Keratinocyte (primary cell): ENCODE measurements around the gene NCCRP1. TPM values are rescaled to one million over a fixed set of nuclear protein-coding genes. Genes with fewer than 3 reads are reported as not detected.

Source experiments
- DNase-seq: peaks from one replicate; pipeline ENCODE4 v3.0.0-alpha.2; 2011; ENCODE audit warnings: low read depth, missing footprints, low spot score
- FAIRE-seq: peaks from 2 replicates; lab custom pipeline; 2011; peaks lifted over from hg19 to GRCh38; lab: Jason Lieb, UNC
- H2AFZ ChIP-seq: 2 replicates; pipeline ENCODE4 v1.6.0; 2012; ENCODE audit warnings: low read length, control low read depth, inconsistent platforms; ENCODE audit not compliant: control insufficient read depth
- H3K27ac ChIP-seq: 2 replicates; pipeline ENCODE4 v1.5.1; 2011; ENCODE audit warnings: low read length; ENCODE audit not compliant: control insufficient read depth, insufficient read depth
- H3K27me3 ChIP-seq: 3 replicates; pipeline ENCODE4 v1.6.0; 2011; ENCODE audit warnings: low read length; ENCODE audit not compliant: control insufficient read depth, insufficient read depth; ENCODE audit errors: extremely low read depth
- H3K36me3 ChIP-seq, 2 experiments: 2 replicates in 1 of 2; 3 replicates in 1 of 2; pipeline ENCODE4 v1.5.1; 2011; ENCODE audit warnings: low read length in 2 of 2, mild to moderate bottlenecking in 1 of 2; ENCODE audit not compliant: control insufficient read depth in 2 of 2, insufficient read depth in 2 of 2; ENCODE audit errors: extremely low read depth in 1 of 2
- H3K4me1 ChIP-seq: 3 replicates; pipeline ENCODE4 v1.5.1; 2011; ENCODE audit warnings: low read length; ENCODE audit not compliant: control insufficient read depth, insufficient read depth; ENCODE audit errors: extremely low read depth
- H3K4me2 ChIP-seq: 3 replicates; pipeline ENCODE4 v1.6.0; 2011; ENCODE audit warnings: low read depth, low read length; ENCODE audit not compliant: control insufficient read depth, insufficient read depth; ENCODE audit errors: extremely low read depth
- H3K4me3 ChIP-seq, 3 experiments: fragments of 200-600 bp in 1 of 3; sonication (generic) in 1 of 3; 2 replicates in 2 of 3; 3 replicates in 1 of 3; pipeline ENCODE4 v1.5.1; 2011 to 2016; ENCODE audit warnings: low read length in 3 of 3, mild to moderate bottlenecking in 3 of 3, control low read depth in 2 of 3, inconsistent platforms in 1 of 3, low read depth in 1 of 3, mixed read lengths in 1 of 3, mixed run types in 1 of 3, moderate library complexity in 1 of 3; ENCODE audit not compliant: control insufficient read depth in 2 of 3, insufficient read depth in 2 of 3; ENCODE audit errors: extremely low read depth in 1 of 3
- H3K79me2 ChIP-seq: 2 replicates; pipeline ENCODE4 v1.6.0; 2012; ENCODE audit warnings: low read length; ENCODE audit not compliant: control insufficient read depth, insufficient read depth
- H3K9ac ChIP-seq: 3 replicates; pipeline ENCODE4 v1.6.0; 2011; ENCODE audit warnings: low read length; ENCODE audit not compliant: control insufficient read depth, insufficient read depth; ENCODE audit errors: extremely low read depth
- H3K9me1 ChIP-seq: 3 replicates; pipeline ENCODE4 v1.6.0; 2011; ENCODE audit warnings: low read length; ENCODE audit not compliant: control insufficient read depth, insufficient read depth; ENCODE audit errors: extremely low read depth
- H3K9me3 ChIP-seq: 2 replicates; pipeline ENCODE4 v1.5.1; 2012; ENCODE audit warnings: low read depth, low read length; ENCODE audit not compliant: control insufficient read depth
- H4K20me1 ChIP-seq: 3 replicates; pipeline ENCODE4 v1.6.0; 2011; ENCODE audit warnings: low read length; ENCODE audit not compliant: control insufficient read depth, insufficient read depth; ENCODE audit errors: extremely low read depth
- CTCF ChIP-seq, 3 experiments: IDR thresholded peaks in 1 of 3; conservative IDR thresholded peaks in 1 of 3; optimal IDR thresholded peaks in 1 of 3; 2 replicates in 2 of 3; 3 replicates in 1 of 3; pipeline versions ENCODE3 to v1.5.1; 2011; ENCODE audit warnings: low read length in 3 of 3, mild to moderate bottlenecking in 3 of 3, moderate library complexity in 2 of 3, control low read depth in 1 of 3, inconsistent platforms in 1 of 3; ENCODE audit not compliant: insufficient read depth in 2 of 3; ENCODE audit errors: extremely low read depth in 1 of 3
- EZH2 ChIP-seq: IDR thresholded peaks from one replicate; pipeline ENCODE4 v1.6.1; 2012; ENCODE audit warnings: inconsistent platforms, mild to moderate bottlenecking, low read length, moderate library complexity
- dilution Hi-C: fragments of 300-500 bp; cut with MboI; formaldehyde crosslinking; loops from one replicate; pipeline ENCODE4 v1.7.0; 2020; ENCODE audit warnings: low sequenced_read_pairs; ENCODE audit not compliant: extremely low pct_ligation_motif_present
- polyA plus RNA-seq, 5 experiments: library from polyadenylated mRNA; depleted of rRNA in 3 of 5; stranded (reverse) in 3 of 5; stranded (forward) in 1 of 5; unstranded in 1 of 5; fragments of >200 nt; gene quantifications; 1 replicate in 1 of 5; 2 replicates in 3 of 5; 3 replicates in 1 of 5; pipeline versions ENCODE4 v1.2.1 to v1.2.3, GENCODE V29; 2011 to 2012; ENCODE audit warnings: missing spikeins in 2 of 5, low read depth in 1 of 5, low replicate concordance in 1 of 5

Gene NCCRP1
- polyA plus RNA-seq, 1 donor (not counting 4 experiments of a cell fraction or from before 2014, with no cell fraction given) = 2.3 TPM

GRCh38 chr19:39194832-39195542 is 1.8 kb upstream of the NCCRP1 start:
- no peaks in the 10 kb centered on the region for H3K79me2 ChIP-seq
- FAIRE-seq (no peak), DNase-seq (no peak)
- H3K9me3 ChIP-seq = no peaks in the 10 kb centered on the region
- peaks cover 23% of the 10 kb centered on the region for H3K4me1 ChIP-seq
- TF ChIP-seq CTCF (optimal IDR thresholded peaks at IDR 0.05 in 1 of 3, IDR thresholded peaks at IDR 0.05 in 1 of 3, conservative IDR thresholded peaks at IDR 0.05 in 1 of 3; ENCODE audit: extremely low read depth in 1 of 3, insufficient read depth in 2 of 3, low read length in 3 of 3) = no peak
- TF ChIP-seq EZH2 = no peak
- peaks cover 33% of the 10 kb centered on the region for H3K27me3 ChIP-seq
- no peak overlapping the region for H3K27ac ChIP-seq
- no peaks in the 10 kb centered on the region for H4K20me1 ChIP-seq
- no peak overlapping the region for H2AFZ ChIP-seq
- H3K4me3 ChIP-seq = no peak overlapping the region
- no peaks in the 10 kb centered on the region for H3K9me1 ChIP-seq
- H3K4me2 ChIP-seq = no peak overlapping the region
- no peaks in the 10 kb centered on the region for H3K36me3 ChIP-seq
- dilution Hi-C loops = no loop called here
- no peak overlapping the region for H3K9ac ChIP-seq

- Histone ChIP-seq H3K9ac (no peak overlapping the region), H3K4me2 (no peak overlapping the region), H3K27me3 (peaks cover 33% of the 10 kb centered on the region), H3K27ac (no peak overlapping the region), H4K20me1 (no peaks in the 10 kb centered on the region), H3K9me1 (no peaks in the 10 kb centered on the region), H3K36me3 (no peaks in the 10 kb centered on the region), H3K4me3 (no peak overlapping the region), H2AFZ (no peak overlapping the region), H3K79me2 (no peaks in the 10 kb centered on the region), H3K9me3 (no peaks in the 10 kb centered on the region), H3K4me1 (peaks cover 23% of the 10 kb centered on the region)
- FAIRE-seq (no peak), DNase-seq (no peak)
- dilution Hi-C loops = no loop called here
- TF ChIP-seq CTCF (optimal IDR thresholded peaks at IDR 0.05 in 1 of 3, IDR thresholded peaks at IDR 0.05 in 1 of 3, conservative IDR thresholded peaks at IDR 0.05 in 1 of 3; ENCODE audit: extremely low read depth in 1 of 3, insufficient read depth in 2 of 3, low read length in 3 of 3) (no peak), EZH2 (no peak)
These were observed 1.0 kb upstream of the NCCRP1 start for GRCh38 chr19:39195755-39196154.
